OCI-LY1 (cell line): ENCODE data around the gene PTPRA.

ENCODE experiments used
- CTCF ChIP-seq: fragments of 200-600 bp; sonication (generic), shearing (Covaris generic); IDR thresholded peaks from 2 replicates; pipeline ENCODE4 v1.5.1; 2017; ENCODE audit warnings: mild to moderate bottlenecking, antibody characterized with exemption, low read length, moderate library complexity, mixed read lengths
- EZH2 ChIP-seq: fragments of 200-600 bp; sonication (generic), shearing (Covaris generic); IDR thresholded peaks from 2 replicates; pipeline ENCODE4 v1.8.0; 2017; ENCODE audit warnings: borderline replicate concordance, mixed run types, mild to moderate bottlenecking, antibody characterized with exemption, low read length, moderate library complexity, mixed read lengths

- TF ChIP-seq CTCF (no peak), EZH2 (no peak)
Measured at GRCh38 chr20:3027987-3028386, 154.7 kb downstream of the PTPRA start.
